SU-DHL-6 (cell line): ENCODE data around the gene GGT5.
"Not testable (repeated sequence)": the region's sequence is repeated elsewhere in the genome, so short reads cannot be mapped to it uniquely, and the experiment has no call there.

ENCODE experiments used
- H2AFZ ChIP-seq: fragments of 200-600 bp; sonication (generic); 2 replicates; pipeline ENCODE4 v1.6.1; 2014; ENCODE audit warnings: low read depth, mild to moderate bottlenecking, moderate library complexity, mixed read lengths, antibody characterized with exemption, low read length; ENCODE audit not compliant: severe bottlenecking
- H3F3A ChIP-seq: fragments of 200-600 bp; shearing (Covaris generic); 2 replicates; pipeline ENCODE4 v1.6.0; 2016; ENCODE audit warnings: antibody characterized with exemption, mild to moderate bottlenecking; ENCODE audit not compliant: insufficient read depth
- H3K27ac ChIP-seq: fragments of 200-600 bp; sonication (generic); 2 replicates; pipeline ENCODE4 v1.5.1; 2016; ENCODE audit warnings: low read depth, mild to moderate bottlenecking, low read length, moderate library complexity, mixed read lengths
- H3K27me3 ChIP-seq: fragments of 200-600 bp; sonication (generic), shearing (Covaris generic); 2 replicates; pipeline ENCODE4 v1.6.0; 2014; ENCODE audit warnings: mild to moderate bottlenecking, low read length
- H3K36me3 ChIP-seq: fragments of 200-600 bp; sonication (generic); 2 replicates; pipeline ENCODE4 v1.6.1; 2014; ENCODE audit warnings: mild to moderate bottlenecking, low read length, mixed read lengths
- H3K4me2 ChIP-seq: fragments of 300-600, 200-600 bp; shearing (Covaris generic), sonication (generic); 2 replicates; pipeline ENCODE4 v1.6.0; 2014; ENCODE audit warnings: low read length, low read depth, mild to moderate bottlenecking; ENCODE audit not compliant: poor library complexity, severe bottlenecking
- H3K4me3 ChIP-seq: fragments of 200-600 bp; sonication (generic); 2 replicates; pipeline ENCODE4 v1.5.1; 2014; ENCODE audit warnings: antibody characterized with exemption, low read length, mild to moderate bottlenecking, mixed read lengths; ENCODE audit not compliant: insufficient read depth, poor library complexity, severe bottlenecking
- H3K79me2 ChIP-seq: fragments of 200-600 bp; sonication (generic); 2 replicates; pipeline ENCODE4 v1.6.1; 2014; ENCODE audit warnings: mild to moderate bottlenecking, low read length, moderate library complexity; ENCODE audit not compliant: insufficient read depth
- H3K9ac ChIP-seq: fragments of 200-600 bp; sonication (generic); 2 replicates; pipeline ENCODE4 v1.7.0; 2014; ENCODE audit warnings: mild to moderate bottlenecking, low read length
- H3K9me2 ChIP-seq: fragments of 200-600 bp; sonication (generic); replicated peaks from 2 replicates; pipeline ENCODE4 v1.6.1; 2014; ENCODE audit warnings: low read length; ENCODE audit not compliant: insufficient read depth
- H3K9me3 ChIP-seq: fragments of 200-600 bp; sonication (generic); 2 replicates; pipeline ENCODE4 v1.6.1; 2014; ENCODE audit warnings: low read length, mixed read lengths; ENCODE audit not compliant: insufficient read depth
- H4K20me1 ChIP-seq: fragments of 200-600 bp; sonication (generic); 2 replicates; pipeline ENCODE4 v1.6.1; 2014; ENCODE audit warnings: low read depth, mild to moderate bottlenecking, antibody characterized with exemption, low read length, moderate library complexity, mixed read lengths
- CTCF ChIP-seq: fragments of 200-600 bp; sonication (generic); IDR thresholded peaks from one replicate; pipeline ENCODE4 v1.5.1; 2017; ENCODE audit warnings: antibody characterized with exemption, mild to moderate bottlenecking, low read length, moderate library complexity; ENCODE audit not compliant: insufficient read depth, poor library complexity, severe bottlenecking
- EZH2phosphoT487 ChIP-seq: fragments of 200-600 bp; sonication (generic), shearing (Covaris generic); conservative IDR thresholded peaks from 2 replicates; pipeline ENCODE4 v1.6.1; 2018; ENCODE audit warnings: mild to moderate bottlenecking, antibody characterized with exemption, low read length, moderate library complexity, mixed read lengths

Gene GGT5

DNA sequence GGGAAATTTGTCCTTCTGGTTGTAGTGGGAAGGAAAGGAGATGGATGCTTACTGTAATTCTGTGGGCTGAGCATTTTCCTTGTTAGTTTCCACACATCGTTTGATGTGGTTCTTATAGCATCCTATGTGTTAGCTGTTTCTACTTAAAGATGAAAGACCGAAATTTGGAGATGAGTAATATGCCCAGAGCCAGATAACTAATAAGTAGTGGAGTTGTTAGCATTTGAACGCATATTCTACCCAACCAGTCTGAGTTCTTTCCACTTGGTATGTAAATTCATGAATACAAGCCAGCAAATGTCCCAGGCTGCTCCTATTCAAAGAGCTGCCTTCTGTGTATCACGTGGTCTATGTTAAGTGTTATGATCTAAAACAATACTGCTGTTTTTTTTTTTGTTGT is 40.4 kb upstream of the GGT5 start:
- H3K27ac ChIP-seq, result no peak overlapping the region
- H3K4me3 ChIP-seq, result no peak overlapping the region
- H2AFZ ChIP-seq, result no peak overlapping the region
- H3K27me3 ChIP-seq, result no peaks in the 10 kb centered on the region
- no peak overlapping the region for H3K4me2 ChIP-seq
- TF ChIP-seq CTCF, result no peak
- no peak for TF ChIP-seq EZH2phosphoT487
- H3K79me2 ChIP-seq, result peaks cover 85% of the 10 kb centered on the region
- H3K9ac ChIP-seq, result no peak overlapping the region
- no peaks in the 10 kb centered on the region for H3K9me3 ChIP-seq
- H3K9me2 ChIP-seq, result no peaks in the 10 kb centered on the region
- 0 out of 2 replicates have a peak, but pooled peaks cover 5% of the 10 kb centered on the region for H3F3A ChIP-seq
- H4K20me1 ChIP-seq, result peaks cover 13% of the 10 kb centered on the region
- no peaks in the 10 kb centered on the region for H3K36me3 ChIP-seq

- H3K9me3 ChIP-seq, result no peaks in the 10 kb centered on the region
- H2AFZ ChIP-seq, result no peak overlapping the region
- H3K27ac ChIP-seq, result no peak overlapping the region
- no peaks in the 10 kb centered on the region for H3K27me3 ChIP-seq
- no peak overlapping the region for H3K4me3 ChIP-seq
- H3F3A ChIP-seq, result 0 out of 2 replicates have a peak, but pooled peaks cover 5% of the 10 kb centered on the region
- no peak overlapping the region for H3K4me2 ChIP-seq
- peaks cover 82% of the 10 kb centered on the region for H3K79me2 ChIP-seq
- H4K20me1 ChIP-seq, result peaks cover 13% of the 10 kb centered on the region
- no peaks in the 10 kb centered on the region for H3K9me2 ChIP-seq
- TF ChIP-seq EZH2phosphoT487, result no peak
- no peak for TF ChIP-seq CTCF
- H3K36me3 ChIP-seq, result no peaks in the 10 kb centered on the region
- H3K9ac ChIP-seq, result no peak overlapping the region
Measured at GRCh38 chr22:24284747-24285203, 39.9 kb upstream of the GGT5 start.

- peaks cover 82% of the 10 kb centered on the region for H3K79me2 ChIP-seq
Measured at GRCh38 chr22:24282401-24282800, 37.5 kb upstream of the GGT5 start.

DNA sequence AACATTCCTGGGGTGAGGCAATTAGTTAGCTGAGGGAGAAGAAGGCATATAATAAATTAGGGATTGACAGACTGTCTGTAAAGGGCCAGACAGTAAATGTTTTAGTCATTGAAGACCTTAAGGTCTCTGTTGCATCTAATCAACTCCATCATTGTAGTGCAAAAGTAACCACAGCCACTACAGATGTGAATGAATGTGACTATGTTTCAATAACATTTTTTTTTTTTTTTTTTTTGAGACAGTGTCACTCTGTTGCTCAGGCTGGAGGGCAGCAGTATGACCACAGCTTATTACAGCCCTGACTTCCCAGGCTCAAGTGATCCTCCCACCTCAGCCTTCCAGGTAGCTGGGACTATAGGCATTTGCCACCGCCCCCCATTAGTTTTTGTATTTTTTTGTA is 35.5 kb upstream of the GGT5 start:
- H3K9me3 ChIP-seq, H2AFZ ChIP-seq, H4K20me1 ChIP-seq, H3K9ac ChIP-seq, H3K36me3 ChIP-seq, H3K27me3 ChIP-seq, H3K27ac ChIP-seq, H3K4me2 ChIP-seq, H3F3A ChIP-seq, H3K9me2 ChIP-seq, H3K4me3 ChIP-seq: not testable (repeated sequence)
- peaks cover 80% of the 10 kb centered on the region for H3K79me2 ChIP-seq

More at GRCh38 chr22:24282401-24282800, 37.5 kb upstream of the GGT5 start:
- Histone ChIP-seq H3K27ac (no peak overlapping the region), H3K9me3 (no peaks in the 10 kb centered on the region), H3K4me2 (no peak overlapping the region), H3K4me3 (no peak overlapping the region), H2AFZ (no peak overlapping the region), H3K9ac (no peak overlapping the region), H3K27me3 (no peaks in the 10 kb centered on the region), H3F3A (0 out of 2 replicates have a peak, but pooled peaks cover 5% of the 10 kb centered on the region), H4K20me1 (peaks cover 13% of the 10 kb centered on the region), H3K9me2 (no peaks in the 10 kb centered on the region), H3K36me3 (no peaks in the 10 kb centered on the region)
- no peak for TF ChIP-seq CTCF
- TF ChIP-seq EZH2phosphoT487, result no peak

DNA sequence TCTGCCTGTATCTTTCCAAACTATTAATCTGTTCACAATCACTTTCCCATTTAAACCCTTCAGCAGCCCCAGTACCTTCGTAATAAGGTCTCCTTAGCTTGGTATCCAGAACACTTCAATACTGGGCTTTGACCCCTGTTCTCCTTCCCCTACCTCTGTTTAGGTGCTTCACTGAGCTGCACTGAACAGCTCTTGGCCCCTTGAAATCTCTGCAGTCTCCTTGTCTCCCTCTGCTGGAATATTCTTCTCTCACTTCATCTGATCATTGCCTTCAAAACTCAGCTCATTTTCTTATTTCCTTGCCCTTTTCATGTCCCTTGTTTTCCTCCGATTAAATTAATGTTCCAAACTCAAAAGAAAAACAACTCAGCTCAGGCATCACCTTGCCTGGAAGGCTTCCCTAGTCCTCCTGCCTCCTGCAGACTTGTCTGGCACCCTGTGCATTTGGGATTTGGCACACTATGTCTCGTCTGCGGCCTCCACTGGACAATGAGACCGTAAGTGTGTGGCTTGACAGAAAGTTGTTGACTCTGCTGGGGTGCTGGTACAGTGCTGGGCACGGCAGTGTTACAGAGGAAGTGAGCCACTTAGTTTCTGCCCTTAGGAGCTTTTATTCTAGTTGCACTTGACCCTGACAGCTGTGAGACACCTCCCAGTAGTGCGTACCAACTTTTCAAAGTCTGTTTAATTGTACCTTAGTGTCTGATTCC is 30.0 kb upstream of the GGT5 start:
- H3K4me2 ChIP-seq, result peak overlapping the region; percentile 72

More for the DNA sequence above, 30.0 kb upstream of the GGT5 start:
- Histone ChIP-seq H3K9ac (peak overlapping the region; percentile 21; the same call in 1 of the 2 replicates), H3K79me2 (peaks cover 77% of the 10 kb centered on the region), H3K27ac (peak overlapping the region; percentile 35; the same call in 1 of the 2 replicates)
- not testable (repeated sequence) for H2AFZ ChIP-seq, H4K20me1 ChIP-seq, H3K4me3 ChIP-seq, H3K27me3 ChIP-seq, H3K9me2 ChIP-seq, H3K9me3 ChIP-seq, H3K36me3 ChIP-seq, H3F3A ChIP-seq
